HG03097 (cell line): ENCODE results near the gene PPP6R3.
"Not testable (repeated sequence)": the region's sequence is repeated elsewhere in the genome, so short reads cannot be mapped to it uniquely, and the experiment has no call there.

Source experiments
- ATAC-seq: cut with Tn5 transposase; IDR thresholded peaks from one replicate; pipeline ENCODE4 v1.9.1; 2021; ENCODE audit not compliant: unreplicated experiment, low FRiP score

PPP6R3 gene

DNA sequence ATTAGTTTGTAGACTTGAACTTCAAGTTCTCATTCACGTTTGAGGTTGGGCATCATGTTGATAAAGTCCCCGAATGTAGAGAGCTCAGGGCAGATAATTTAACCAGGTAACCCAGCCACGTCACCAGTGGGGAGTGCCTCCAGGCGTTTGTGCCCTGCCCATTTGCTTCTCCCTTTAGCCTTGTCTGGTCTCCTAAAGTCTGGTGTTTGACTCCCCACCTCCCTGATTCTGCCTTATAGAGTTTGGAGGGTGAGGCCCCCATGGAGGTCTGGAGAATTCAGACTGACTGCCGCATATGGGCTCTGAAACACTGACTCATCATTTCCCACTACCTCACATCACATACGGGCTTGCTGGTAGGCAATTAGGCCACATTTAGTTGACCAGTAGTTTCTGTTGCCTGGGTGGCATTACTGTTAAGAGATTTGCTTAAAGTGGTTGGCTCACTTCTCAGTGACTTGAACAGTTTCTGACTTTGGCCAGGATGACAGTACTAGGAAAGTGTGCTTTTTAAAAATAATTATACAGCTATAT lies 124.5 kb downstream of the PPP6R3 start:
- no peak for ATAC-seq

DNA sequence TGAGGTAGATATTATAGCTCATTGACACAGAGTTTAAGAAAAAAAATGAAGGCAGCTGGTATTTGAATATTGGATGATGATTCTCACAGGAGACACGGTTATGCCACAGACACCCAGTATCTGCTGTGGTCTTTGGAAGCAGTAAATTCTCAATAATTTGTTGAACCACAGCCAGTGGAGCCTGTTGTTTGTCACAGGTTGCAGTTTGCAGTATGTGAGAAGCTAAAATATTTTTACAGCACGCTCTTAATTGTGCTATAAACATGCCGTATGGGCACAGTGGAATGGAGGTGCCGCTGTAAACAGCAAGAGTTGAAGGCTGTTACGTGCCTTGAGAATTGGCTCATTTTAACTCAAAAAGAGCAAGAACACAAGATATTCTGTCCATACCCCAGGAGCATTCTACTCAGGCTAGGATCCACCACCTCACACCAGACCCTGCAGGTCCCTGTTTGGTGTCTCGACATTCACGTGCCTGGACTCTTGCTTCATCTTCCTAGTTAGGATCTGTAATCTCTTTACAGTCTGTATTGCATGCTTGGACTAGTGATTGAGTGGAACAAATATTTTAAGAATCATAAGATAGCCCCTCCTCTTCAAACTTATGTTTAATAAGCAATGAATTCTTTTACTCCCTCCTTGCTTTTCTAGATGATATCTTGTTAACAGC lies 129.1 kb downstream of the PPP6R3 start:
- ATAC-seq: no peak

DNA sequence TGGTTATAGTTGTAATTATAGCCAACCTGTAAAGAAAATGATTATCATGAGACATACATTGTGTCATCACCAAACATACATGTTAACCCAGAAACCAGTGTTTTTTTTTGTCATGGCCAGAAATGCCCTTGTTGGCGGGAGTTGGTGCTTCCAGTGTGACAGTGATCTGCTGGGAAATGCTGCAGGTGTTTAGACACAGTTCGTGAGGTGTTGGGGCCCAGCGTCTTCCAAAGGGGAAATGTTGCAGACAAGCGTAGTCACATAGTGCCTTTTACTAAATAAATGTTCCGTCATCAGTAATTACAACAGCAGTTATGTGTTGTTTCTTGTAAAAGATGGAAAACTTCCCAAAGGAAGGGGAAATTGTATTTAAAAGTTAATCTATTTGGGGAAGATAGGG lies 131.2 kb downstream of the PPP6R3 start:
- no peak for ATAC-seq

GRCh38 chr11:68593441-68593840 lies 132.9 kb downstream of the PPP6R3 start:
- no peak for ATAC-seq

GRCh38 chr11:68594123-68594522 lies 133.6 kb downstream of the PPP6R3 start:
- no peak for ATAC-seq

- ATAC-seq: no peak
These were observed 135.7 kb downstream of the PPP6R3 start for GRCh38 chr11:68596231-68596630.

- ATAC-seq: no peak
These were observed 138.5 kb downstream of the PPP6R3 start for GRCh38 chr11:68598816-68599653.

- ATAC-seq: no peak
These were observed 140.6 kb downstream of the PPP6R3 start for GRCh38 chr11:68601147-68601546.

DNA sequence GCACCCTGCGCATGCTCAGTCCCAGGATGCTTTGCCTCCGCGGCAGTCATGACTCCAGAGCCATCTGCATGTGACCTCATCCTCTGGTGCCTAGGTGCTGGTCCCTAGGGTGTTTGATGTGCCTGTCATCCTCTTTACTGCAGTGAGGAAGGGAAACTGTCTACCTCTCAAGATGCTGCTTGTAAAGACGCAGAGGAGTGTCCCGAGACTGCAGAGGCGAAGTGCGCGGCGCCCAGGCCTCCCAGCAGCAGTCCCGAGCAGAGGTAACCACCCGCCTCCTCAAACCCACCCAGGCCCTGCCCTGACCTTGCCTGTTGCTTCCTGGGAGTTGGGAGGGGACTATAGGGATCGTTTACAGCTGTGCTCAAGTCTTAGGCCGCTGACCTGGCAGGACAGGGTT lies 149.2 kb downstream of the PPP6R3 start:
- no peak for ATAC-seq

DNA sequence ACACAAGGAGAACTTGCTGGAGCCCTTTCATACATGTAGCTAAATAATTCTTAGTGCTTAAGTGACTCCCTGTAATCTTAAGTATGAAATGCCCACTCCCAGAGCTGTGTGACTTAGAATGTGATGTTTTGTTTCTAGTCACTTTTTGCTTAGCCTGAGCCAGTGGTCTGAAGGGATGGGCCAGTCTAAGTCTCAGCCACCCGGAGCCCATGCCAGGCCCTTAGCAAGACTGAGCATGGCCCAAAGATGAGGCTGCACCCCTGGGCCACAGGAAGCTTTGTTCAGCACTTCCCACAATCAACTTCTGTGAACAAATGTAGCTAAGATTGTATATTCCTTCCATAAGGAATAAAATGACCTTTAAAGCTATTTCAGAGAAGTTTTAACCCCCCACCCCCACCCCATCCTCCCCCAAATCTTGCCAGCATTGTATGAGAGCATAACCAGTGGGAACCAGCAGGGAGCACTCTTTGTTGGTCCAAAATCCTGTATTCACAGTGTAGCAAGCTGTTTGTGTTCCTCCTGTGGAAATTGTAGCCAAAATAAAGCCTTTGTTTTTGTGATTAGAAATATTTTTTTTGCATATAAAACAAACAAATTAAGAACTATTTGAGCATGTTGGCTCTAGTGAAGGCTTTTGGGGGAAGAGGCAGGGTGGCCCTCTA lies 150.0 kb downstream of the PPP6R3 start:
- no peak for ATAC-seq

- no peak for ATAC-seq
These were observed 155.1 kb downstream of the PPP6R3 start for GRCh38 chr11:68615657-68616056.

GRCh38 chr11:68617925-68618809 lies 157.6 kb downstream of the PPP6R3 start:
- ATAC-seq: no peak

DNA sequence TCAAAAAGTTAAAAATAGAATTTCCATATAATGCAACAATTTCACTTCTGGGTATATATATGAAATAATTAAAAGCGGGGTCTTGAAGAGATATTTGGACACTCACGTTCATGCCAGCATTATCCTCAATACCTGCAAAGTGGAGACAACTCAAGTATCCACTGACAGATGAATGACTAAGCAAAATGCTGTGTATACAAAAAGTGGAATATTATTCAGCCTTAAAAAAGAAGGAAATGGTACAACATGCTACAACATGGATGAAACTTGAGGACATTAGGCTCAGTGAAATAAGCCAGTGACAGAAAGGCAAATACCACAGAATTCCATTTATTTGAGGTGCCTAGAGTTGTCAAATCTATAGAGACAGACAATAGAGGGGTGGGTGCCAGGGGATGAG lies 161.3 kb downstream of the PPP6R3 start:
- ATAC-seq: no peak

DNA sequence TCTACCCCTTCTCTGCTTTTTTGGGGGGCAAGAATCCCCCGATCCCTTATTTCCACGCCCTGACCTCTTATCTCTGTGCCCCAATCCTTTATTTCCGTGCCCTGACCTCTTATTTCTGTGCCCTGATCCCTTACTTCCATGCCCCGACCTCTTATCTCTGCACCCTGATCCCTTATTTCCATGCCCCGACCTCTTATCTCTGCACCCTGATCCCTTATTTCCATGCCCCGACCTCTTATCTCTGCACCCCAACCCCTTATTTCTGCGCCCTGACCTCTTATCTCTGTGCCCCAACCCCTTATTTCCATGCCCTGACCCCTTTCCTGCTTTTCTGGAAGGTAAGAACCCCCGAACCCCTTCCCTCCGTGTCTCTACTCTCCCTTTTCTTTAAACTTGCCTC lies 163.2 kb downstream of the PPP6R3 start:
- ATAC-seq: not testable (repeated sequence)

GRCh38 chr11:68625069-68625468 lies 164.5 kb downstream of the PPP6R3 start:
- not testable (repeated sequence) for ATAC-seq

- ATAC-seq: not testable (repeated sequence)
These were observed 165.7 kb downstream of the PPP6R3 start for GRCh38 chr11:68626236-68626635.

DNA sequence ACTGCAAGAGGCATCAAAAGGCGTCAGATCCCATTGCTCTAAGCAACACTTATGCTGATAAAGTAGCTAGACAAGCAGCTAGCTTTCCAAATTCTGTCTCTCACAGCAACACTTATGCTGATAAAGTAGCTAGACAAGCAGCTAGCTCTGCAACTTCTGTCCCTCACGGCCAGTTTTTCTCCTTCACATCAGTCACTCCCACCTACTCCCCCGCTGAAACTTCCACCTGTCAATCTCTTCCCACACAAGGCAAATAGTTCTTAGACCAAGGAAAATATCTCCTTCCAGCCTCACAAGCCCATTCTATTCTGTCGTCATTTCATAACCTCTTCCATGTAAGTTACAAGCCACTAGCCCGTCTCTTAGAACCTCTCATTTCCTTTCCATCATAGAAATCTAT lies 168.3 kb downstream of the PPP6R3 start:
- ATAC-seq: not testable (repeated sequence)

- not testable (repeated sequence) for ATAC-seq
These were observed 171.8 kb downstream of the PPP6R3 start for GRCh38 chr11:68632375-68632774.

- no peak for ATAC-seq
These were observed 172.2 kb downstream of the PPP6R3 start for GRCh38 chr11:68632802-68633201.

- not testable (repeated sequence) for ATAC-seq
These were observed 174.1 kb downstream of the PPP6R3 start for GRCh38 chr11:68634606-68635005.
